ENCODE results near the gene AQP11. TPM values are rescaled to one million over a fixed set of nuclear protein-coding genes. Genes with fewer than 3 reads are reported as not detected.

The AQP11 gene
- total RNA-seq, 2 donors from 2014 or later: 1.6 TPM

DNA sequence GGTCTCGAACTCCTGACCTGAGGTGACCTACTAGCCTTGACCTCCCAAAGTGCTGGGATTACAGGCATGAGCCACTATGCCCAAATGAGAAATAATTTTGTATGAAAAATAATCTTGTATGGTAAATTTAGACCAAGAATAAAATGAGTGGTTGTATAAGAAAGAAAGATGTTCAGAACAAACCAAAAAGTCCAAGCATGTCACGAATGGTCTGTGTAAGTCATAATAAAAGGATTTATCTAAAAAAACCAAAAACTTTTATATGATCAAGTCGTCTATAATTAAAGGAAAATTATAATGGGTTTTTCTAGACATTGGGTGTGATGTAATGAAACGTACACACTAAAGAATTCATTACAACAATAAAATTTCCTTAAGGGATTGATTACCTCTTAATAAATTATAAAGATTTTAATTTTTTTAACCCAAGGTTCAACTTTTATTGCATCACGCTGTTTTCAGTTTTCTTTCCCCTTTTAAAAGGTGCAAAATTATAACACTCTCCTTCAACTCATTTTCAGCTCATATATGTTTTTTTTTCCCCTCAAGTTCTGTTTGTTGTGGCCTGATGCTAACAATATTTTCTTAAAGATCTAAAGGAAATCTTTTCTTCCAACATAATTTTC lies 8.9 kb upstream of the AQP11 start:
- H3K27ac ChIP-seq: no peak overlapping the region
- no peak overlapping the region for H3K4me3 ChIP-seq
- intact Hi-C loops (cut with DNase I): no loop called here
- no peaks in the 10 kb centered on the region for H3K9me3 ChIP-seq
- H3K4me1 ChIP-seq: peaks cover 8% of the 10 kb centered on the region
- no peaks in the 10 kb centered on the region for H3K27me3 ChIP-seq
- WGBS, 2 donors: 81 to 88% methylated on average over 5 of the region's 5 CpGs
- ATAC-seq (no peak), DNase-seq (no peak)
- TF ChIP-seq, protein P1, sequence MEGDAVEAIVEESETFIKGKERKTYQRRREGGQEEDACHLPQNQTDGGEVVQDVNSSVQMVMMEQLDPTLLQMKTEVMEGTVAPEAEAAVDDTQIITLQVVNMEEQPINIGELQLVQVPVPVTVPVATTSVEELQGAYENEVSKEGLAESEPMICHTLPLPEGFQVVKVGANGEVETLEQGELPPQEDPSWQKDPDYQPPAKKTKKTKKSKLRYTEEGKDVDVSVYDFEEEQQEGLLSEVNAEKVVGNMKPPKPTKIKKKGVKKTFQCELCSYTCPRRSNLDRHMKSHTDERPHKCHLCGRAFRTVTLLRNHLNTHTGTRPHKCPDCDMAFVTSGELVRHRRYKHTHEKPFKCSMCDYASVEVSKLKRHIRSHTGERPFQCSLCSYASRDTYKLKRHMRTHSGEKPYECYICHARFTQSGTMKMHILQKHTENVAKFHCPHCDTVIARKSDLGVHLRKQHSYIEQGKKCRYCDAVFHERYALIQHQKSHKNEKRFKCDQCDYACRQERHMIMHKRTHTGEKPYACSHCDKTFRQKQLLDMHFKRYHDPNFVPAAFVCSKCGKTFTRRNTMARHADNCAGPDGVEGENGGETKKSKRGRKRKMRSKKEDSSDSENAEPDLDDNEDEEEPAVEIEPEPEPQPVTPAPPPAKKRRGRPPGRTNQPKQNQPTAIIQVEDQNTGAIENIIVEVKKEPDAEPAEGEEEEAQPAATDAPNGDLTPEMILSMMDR (IDR thresholded peaks at IDR 0.05): no peak
- TF ChIP-seq POLR2A (IDR thresholded peaks at IDR 0.05): no peak
- H3K36me3 ChIP-seq (replicated peaks in 1 of 2; ENCODE audit: insufficient read depth in 1 of 2, low read depth in 2 of 2): no peaks in the 10 kb centered on the region

DNA sequence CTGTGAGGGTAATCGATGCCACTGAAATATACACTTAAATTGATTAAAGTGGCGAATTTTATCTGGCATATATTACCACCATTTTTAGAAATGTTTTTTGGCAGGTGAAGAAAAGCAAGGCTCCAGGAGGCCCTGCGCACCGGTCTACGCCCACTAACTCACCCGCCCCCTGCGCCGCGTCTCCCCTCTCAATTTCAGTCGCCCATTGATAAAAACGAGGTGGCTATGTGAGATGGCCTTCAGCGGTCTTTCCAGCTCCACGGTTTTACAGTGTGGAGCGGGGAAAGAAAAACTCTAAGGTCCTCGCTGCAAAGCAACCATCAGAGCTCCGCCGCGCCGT lies 602 bp upstream of the AQP11 start:
- H3K36me3 ChIP-seq (replicated peaks in 1 of 2; ENCODE audit: insufficient read depth in 1 of 2, low read depth in 2 of 2): no peaks in the 10 kb centered on the region
- no peaks in the 10 kb centered on the region for H3K27me3 ChIP-seq
- ATAC-seq (peak; percentile 13), DNase-seq (no peak)
- TF ChIP-seq POLR2A (IDR thresholded peaks at IDR 0.05): no peak
- TF ChIP-seq, protein P1 (IDR thresholded peaks at IDR 0.05): no peak
- H3K4me1 ChIP-seq: peaks cover 30% of the 10 kb centered on the region
- peak overlapping the region; percentile 70 to 94 (median 88) for H3K27ac ChIP-seq
- peak overlapping the region; percentile 44 to 71 for H3K4me3 ChIP-seq
- WGBS, 2 donors: 0 to 1% methylated on average over 14 to 19 of the region's 19 CpGs
- intact Hi-C loops (cut with DNase I): no loop called here
- H3K9me3 ChIP-seq: no peaks in the 10 kb centered on the region

DNA sequence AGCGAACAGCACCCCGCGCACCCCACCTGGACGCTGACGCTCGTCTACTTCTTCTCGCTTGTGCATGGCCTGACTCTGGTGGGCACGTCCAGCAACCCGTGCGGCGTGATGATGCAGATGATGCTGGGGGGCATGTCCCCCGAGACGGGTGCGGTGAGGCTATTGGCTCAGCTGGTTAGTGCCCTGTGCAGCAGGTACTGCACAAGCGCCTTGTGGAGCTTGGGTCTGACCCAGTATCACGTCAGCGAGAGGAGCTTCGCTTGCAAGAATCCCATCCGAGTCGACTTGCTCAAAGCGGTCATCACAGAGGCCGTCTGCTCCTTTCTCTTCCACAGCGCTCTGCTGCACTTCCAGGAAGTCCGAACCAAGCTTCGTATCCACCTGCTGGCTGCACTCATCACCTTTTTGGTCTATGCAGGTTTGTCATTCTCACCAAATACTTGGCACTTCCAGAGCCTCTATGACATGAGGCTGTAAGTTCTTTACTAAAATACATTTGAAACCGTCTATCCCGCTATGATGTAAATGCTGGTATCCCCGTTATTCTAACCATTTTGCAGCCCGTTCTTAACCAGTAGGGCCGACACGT lies 535 bp downstream of the AQP11 start:
- DNase-seq: peak; percentile 53 to 60 (median 58)
- WGBS, 2 donors: 1 to 3% methylated on average over 23 to 31 of the region's 31 CpGs
- ATAC-seq: peak; percentile 33
- H3K4me3 ChIP-seq: peak overlapping the region; percentile 44 to 71
- no peaks in the 10 kb centered on the region for H3K9me3 ChIP-seq
- no peaks in the 10 kb centered on the region for H3K36me3 ChIP-seq (replicated peaks in 1 of 2; ENCODE audit: insufficient read depth in 1 of 2, low read depth in 2 of 2)
- no peaks in the 10 kb centered on the region for H3K27me3 ChIP-seq
- peak in 1 of 3 donors; percentile 42 for TF ChIP-seq POLR2A (IDR thresholded peaks at IDR 0.05)
- TF ChIP-seq, protein P1 (IDR thresholded peaks at IDR 0.05): peak in 3 of 7 experiments; percentile 16 to 30 (median 30)
- intact Hi-C loops (cut with DNase I): no loop called here
- H3K27ac ChIP-seq: peak overlapping the region; percentile 70 to 94 (median 88)
- H3K4me1 ChIP-seq: peaks cover 30% of the 10 kb centered on the region

DNA sequence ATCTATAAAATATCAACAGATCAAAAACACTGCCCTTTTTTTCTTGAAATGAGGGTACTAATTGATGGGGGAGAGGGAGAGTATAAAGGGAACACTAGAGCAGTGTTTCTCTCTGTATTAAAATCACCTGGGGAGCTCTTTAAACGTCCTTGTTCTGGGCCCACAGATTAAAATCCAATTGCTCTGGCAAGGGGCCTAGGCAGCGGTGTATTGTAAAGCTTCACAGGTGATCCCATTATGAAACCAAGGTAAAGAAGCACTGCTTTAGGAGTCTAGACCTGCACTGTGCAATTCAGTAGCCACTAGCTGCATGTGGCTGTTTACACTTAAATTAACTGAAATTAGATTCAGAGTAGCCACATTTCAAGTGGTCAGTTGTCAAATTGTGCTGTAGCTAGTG lies 3.0 kb downstream of the AQP11 start:
- TF ChIP-seq, protein P1 (IDR thresholded peaks at IDR 0.05): no peak
- TF ChIP-seq POLR2A (IDR thresholded peaks at IDR 0.05): no peak
- Histone ChIP-seq H3K36me3 (replicated peaks in 1 of 2; ENCODE audit: insufficient read depth in 1 of 2, low read depth in 2 of 2) (no peaks in the 10 kb centered on the region), H3K4me3 (no peak overlapping the region), H3K27me3 (no peaks in the 10 kb centered on the region), H3K9me3 (no peaks in the 10 kb centered on the region), H3K4me1 (peaks cover 30% of the 10 kb centered on the region), H3K27ac (peak overlapping the region in 1 of 4 donors; percentile 5)
- intact Hi-C loops (cut with DNase I): no loop called here
- 11 to 37% methylated on average over 2 of the region's 2 CpGs for WGBS, 2 donors
- DNase-seq: peak in 1 of 4 donors; percentile 53
- ATAC-seq: no peak

DNA sequence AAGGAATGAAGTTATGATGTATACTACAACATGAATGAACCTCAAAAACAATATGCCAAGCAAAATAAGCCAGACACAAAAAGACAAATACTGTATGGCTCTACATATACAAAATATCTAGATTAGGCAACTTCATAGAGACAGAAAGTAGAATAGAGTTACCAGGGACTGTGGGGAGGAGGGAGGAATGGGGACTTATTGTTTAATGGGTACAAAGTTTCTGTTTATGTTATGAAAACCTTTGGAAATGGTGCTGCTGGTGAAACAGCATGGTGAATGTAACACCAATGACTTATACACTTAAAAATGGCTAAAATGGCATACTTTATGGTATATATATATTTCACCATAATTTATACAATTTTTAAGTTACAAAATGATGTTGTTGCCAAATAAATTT lies 4.1 kb downstream of the AQP11 start:
- Histone ChIP-seq H3K4me3 (no peak overlapping the region), H3K27ac (no peak overlapping the region), H3K4me1 (peaks cover 20% of the 10 kb centered on the region), H3K27me3 (no peaks in the 10 kb centered on the region), H3K36me3 (replicated peaks in 1 of 2; ENCODE audit: insufficient read depth in 1 of 2, low read depth in 2 of 2) (no peaks in the 10 kb centered on the region), H3K9me3 (no peaks in the 10 kb centered on the region)
- intact Hi-C loops (cut with DNase I): no loop called here
- ATAC-seq (no peak), DNase-seq (no peak)
- TF ChIP-seq POLR2A (IDR thresholded peaks at IDR 0.05): no peak
- TF ChIP-seq, protein P1 (IDR thresholded peaks at IDR 0.05): no peak
